ENCODE measurements around the gene LENG9.
"Not testable (repeated sequence)": the region's sequence is repeated elsewhere in the genome, so short reads cannot be mapped to it uniquely, and the experiment has no call there.

LENG9 gene

GRCh38 chr19:54458648-54459281 lies 4.8 kb downstream of the LENG9 start:
- DNase-seq, result no peak

GRCh38 chr19:54457773-54458647 lies 5.6 kb downstream of the LENG9 start:
- no peak for DNase-seq

DNA sequence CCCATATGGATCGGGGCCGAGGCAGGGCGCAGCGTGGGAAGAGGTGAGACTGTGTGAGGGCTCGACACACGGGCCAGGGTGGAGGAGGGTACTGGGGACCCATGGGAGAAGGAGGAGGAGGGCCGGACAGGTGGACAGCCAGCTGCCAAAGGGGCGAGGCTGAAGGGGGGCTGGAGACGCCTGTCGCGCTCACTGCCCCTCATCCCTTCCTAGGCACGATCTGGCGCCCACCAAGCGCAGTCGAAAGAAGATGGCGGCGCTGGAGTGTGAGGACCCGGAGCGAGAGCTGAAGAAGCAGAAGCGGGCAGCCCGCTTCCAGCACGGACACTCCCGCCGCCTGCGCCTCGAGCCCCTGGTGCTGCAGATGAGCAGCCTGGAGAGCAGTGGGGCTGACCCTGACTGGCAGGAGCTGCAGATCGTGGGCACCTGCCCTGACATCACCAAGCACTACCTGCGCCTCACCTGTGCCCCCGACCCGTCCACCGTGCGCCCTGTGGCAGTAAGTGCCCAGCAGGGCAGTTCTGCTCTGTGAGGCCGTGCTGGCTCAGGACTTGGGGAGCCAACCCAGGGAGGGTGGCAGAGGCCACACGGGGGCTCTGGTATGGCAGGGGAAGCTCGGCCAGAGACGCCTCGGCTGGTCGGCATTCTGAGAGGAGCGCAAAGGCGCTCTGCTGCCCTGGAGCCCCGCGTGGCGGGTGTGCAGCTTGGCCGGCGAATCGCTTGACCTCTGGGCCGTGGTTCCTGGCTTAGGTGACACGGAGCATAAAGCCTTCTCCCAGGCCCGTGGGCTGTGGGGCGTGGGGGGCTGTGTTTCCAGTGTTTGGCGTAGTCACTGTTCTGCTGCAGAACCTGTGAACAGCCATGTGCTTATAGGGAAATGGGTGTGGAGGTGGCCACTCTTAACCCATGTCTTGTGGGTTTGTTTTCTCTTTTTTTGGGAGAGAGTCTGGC lies 6.9 kb downstream of the LENG9 start:
- no peak for DNase-seq

- no peak for DNase-seq
These were observed 7.7 kb downstream of the LENG9 start for GRCh38 chr19:54455786-54456422.

GRCh38 chr19:54454781-54455675 lies 8.6 kb downstream of the LENG9 start:
- DNase-seq, result no peak

- no peak for DNase-seq
These were observed 9.4 kb downstream of the LENG9 start for GRCh38 chr19:54453921-54454780.

DNA sequence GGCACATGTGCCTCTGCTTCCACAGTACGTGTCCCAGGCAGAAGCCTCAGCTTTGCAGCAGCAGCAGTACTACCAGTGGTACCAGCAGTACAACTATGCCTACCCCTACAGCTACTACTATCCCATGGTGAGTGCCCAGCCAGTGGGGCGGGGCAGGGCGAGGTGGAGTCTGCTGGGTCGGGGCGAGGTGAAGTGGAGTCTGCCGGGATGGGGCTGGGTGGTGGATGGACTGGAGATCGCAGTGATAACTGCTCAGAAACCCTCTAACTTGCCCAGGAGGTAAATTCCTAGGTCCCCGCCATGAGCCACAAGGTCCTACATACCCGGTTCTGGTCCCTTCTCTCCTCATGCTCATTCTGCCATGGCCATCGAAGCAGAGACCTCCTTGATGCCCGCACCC lies 11.0 kb downstream of the LENG9 start:
- DNase-seq, result no peak

- DNase-seq, result no peak
These were observed 11.6 kb downstream of the LENG9 start for GRCh38 chr19:54451997-54452396.

DNA sequence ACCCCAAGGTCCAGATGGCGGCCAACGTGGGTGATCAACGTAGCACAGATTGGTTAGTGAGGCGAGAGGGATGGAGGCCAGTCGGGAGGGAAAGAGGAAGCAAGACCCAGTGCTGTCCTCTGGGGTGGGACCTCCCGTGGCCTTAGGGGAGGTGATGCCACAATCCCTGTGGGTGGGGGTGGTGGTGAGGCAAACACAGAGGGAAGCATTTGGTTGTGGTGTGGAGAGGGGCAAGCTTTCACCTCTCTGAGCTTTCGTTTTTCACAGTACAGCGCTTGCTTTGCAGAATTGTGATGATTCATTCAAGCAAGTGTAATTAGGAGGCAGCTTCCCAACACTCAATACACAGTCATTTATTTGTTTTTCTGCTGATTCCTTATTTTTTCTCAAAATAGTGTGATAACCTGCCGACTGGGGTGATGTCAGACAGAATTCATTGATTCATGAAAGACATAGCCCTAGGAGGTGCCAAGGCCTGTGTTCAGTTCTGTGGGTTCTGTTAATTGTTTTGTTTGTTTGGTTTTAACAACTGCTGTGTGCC lies 12.2 kb downstream of the LENG9 start:
- DNase-seq, result peak in 1 of 2 donors; percentile 38

DNA sequence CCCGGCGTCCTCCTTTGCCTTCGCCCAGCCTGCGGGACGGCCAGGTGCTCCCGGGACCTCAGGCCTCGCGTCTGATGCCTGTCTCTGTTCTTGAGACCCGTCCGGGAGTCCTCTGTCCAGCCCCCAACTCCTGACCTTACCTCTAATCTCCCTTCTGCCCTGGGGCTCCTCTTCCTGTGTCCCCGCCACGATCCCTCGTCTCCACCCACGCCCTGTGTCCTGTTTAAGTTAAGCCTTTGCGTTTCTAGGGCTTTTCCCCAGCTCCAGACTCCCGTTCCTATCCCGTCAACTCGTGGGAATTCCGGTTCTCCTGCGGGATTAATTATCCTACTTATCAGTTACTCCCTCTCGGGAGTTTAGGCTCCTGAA lies 13.9 kb downstream of the LENG9 start:
- DNase-seq, result no peak

DNA sequence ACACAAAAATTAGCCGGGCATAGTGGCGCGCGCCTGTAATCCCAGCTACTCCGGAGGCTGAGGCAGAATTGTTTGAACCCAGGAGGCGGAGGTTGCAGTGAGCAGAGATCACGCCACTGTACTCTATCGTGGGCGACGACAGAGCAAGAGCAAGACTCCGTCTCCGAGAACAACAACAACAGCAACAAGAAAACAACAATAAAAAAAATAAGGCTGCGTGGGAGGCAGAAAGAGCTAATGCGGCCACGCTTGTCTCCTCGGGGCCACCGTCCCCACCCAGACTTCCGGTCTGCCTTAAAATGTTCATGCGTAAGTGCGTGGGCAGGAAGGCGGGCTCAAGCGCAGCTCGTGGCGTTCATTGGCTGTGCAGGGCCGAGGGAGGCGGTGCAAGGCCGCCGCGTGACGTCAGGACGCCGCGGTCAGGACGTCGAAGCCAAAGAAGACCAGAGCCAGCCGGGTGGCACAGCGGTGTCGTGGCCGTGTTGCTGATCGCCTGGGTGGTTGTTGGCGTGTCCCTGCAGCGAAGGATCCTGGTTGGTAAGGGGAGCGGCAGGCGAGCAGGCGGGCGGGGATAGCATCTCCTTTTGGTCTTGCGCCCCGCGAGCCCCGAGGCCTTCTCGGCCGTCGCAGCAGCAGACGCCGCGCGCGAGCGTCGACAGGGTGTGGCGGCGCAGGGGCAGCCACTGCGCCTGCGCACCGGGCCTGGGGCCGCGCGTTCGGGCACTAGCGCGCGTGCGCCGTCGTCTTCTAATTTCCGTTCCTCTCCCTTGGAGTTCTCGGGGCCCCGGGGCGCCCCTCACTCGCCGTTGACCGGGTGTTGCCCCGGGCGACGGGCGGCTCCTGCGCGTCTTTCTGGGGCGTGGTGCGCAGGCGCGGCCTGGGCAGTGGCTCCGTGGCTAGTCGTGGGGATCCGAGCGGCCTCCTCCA lies 14.5 kb downstream of the LENG9 start, which contains the start of gene LENG8:
Gene LENG8, plus strand, starts transcription at position 426 of the 927 bp plus-strand sequence. CDS start 2,146 bp downstream, outside the sequence.
- peak; percentile 98 to 99 for DNase-seq

DNA sequence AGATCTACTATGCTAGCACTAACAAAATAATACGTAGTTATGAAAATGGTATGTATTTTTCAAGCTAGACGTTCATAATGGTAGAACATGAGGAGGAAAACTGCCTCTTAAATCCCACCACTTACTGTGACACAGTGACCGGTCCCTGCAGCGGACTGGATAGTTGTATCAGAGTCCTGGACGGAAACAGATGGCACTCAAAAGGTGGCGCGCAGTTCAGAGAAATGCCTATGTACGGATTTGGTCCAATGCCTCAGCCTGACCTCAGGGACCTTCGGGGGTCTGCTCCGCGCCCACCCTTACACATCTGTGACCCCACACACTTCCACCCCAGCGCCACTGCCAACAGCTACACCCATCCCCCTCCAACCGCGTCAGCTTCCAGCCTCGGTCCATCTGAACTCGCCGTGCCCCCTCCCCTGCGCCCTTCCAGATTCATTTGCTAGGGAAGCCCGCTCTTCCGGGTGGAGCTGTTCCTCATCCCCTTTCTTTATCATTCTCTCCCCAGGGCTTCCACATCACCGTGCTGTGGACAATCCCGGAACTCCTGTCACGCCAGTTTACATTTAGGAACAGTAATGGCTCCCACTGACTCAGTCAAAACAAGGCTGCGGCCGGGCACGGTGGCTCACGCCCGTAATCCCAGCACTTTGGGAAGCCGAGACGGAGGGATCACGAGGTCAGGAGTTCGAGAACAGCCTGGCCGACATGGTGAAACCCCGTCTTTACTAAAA lies 15.4 kb downstream of the LENG9 start:
- DNase-seq, result peak; percentile 31 to 48

DNA sequence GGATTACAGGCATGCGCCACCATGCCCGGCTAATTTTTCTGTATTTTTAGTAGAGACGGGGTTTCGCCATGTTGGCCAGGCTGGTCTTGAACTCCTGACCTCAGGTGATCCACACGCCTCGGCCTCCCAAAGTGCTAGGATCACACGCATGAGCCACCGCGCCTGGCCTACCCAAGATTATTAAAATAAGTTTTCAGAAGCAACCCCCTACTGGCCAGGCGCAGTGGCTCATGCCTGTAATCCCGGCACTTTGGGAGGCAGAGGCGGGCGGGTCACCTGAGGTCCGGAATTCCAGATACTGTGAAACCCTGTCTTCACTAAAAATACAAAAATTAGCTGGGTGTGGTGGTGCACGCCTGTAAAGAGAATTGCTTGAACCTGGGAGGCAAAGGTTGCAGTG lies 17.2 kb downstream of the LENG9 start:
- DNase-seq, result not testable (repeated sequence)

- DNase-seq, result no peak
These were observed 18.8 kb downstream of the LENG9 start for GRCh38 chr19:54444737-54445136.

DNA sequence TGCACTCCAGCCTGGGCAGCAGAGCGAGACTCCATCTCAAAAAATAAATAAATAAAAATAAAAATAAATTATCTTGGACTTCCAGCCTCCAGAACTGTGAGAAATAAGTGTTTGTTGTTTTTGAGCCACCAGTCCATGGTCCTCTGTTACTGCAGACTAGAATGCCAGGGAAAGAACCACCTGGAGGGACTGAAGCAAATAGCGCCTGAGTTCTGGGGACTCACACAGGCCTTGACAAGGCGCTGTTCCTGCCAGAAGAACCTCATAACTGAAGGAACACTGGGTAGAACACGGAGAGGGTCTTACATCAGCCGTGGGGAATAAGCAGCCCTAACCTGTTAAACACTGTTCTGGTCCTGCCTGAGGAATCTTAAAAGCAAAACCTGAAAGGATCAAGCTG lies 22.9 kb downstream of the LENG9 start:
- no peak for DNase-seq

- DNase-seq, result no peak
These were observed 24.3 kb downstream of the LENG9 start for GRCh38 chr19:54439174-54439851.

GRCh38 chr19:54436628-54437252 lies 26.8 kb downstream of the LENG9 start:
- no peak for DNase-seq

Measured in CD4-positive, alpha-beta T cell treated with Interferon alpha-2 for 1 hour (primary cell).